ENCODE measurements around the gene SSH2. TPM values are rescaled to one million over a fixed set of nuclear protein-coding genes. Genes with fewer than 3 reads are reported as not detected.

SSH2 gene
- total and polyA plus RNA-seq, 9 of the 15 experiments (the other 6 are each of a cell fraction or from before 2014, with no cell fraction given): 3.9 to 16.1 (median 10.2) TPM

DNA sequence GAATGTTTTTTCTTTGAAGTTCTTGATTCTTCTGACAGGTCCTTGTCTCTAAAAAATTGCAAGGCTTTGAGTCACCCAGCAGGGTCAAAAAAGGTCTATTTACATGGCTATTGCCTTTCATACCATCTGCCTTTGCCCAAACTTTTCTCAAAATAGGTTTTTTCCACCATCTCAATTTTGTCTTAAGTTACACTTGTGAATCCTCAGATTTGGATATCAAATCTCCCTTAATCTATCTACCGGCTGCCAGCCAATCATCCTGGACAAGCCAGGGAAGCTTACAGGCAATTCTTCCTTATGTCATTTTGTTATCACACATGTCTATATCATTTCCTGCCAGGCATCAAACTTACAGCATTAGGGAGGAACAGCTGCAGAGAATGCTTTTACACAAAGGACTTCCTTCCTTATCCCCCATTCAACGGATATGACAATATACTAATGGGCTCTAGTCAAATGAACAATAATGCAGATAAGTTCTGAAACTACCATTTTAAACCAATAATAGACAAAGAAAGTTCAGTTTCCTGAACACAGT lies 203.2 kb downstream of the SSH2 start (continued):
- TF ChIP-seq, protein P1, sequence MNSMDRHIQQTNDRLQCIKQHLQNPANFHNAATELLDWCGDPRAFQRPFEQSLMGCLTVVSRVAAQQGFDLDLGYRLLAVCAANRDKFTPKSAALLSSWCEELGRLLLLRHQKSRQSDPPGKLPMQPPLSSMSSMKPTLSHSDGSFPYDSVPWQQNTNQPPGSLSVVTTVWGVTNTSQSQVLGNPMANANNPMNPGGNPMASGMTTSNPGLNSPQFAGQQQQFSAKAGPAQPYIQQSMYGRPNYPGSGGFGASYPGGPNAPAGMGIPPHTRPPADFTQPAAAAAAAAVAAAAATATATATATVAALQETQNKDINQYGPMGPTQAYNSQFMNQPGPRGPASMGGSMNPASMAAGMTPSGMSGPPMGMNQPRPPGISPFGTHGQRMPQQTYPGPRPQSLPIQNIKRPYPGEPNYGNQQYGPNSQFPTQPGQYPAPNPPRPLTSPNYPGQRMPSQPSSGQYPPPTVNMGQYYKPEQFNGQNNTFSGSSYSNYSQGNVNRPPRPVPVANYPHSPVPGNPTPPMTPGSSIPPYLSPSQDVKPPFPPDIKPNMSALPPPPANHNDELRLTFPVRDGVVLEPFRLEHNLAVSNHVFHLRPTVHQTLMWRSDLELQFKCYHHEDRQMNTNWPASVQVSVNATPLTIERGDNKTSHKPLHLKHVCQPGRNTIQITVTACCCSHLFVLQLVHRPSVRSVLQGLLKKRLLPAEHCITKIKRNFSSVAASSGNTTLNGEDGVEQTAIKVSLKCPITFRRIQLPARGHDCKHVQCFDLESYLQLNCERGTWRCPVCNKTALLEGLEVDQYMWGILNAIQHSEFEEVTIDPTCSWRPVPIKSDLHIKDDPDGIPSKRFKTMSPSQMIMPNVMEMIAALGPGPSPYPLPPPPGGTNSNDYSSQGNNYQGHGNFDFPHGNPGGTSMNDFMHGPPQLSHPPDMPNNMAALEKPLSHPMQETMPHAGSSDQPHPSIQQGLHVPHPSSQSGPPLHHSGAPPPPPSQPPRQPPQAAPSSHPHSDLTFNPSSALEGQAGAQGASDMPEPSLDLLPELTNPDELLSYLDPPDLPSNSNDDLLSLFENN (IDR thresholded peaks at IDR 0.05; ENCODE audit: low read depth in 2 of 2, low read length in 2 of 2): peak in 1 of 2 experiments; percentile 90; a peak in 2 of 4 replicates
- TF ChIP-seq ZNF217 (CRISPR knock-in tag; IDR thresholded peaks at IDR 0.05): no peak
- peak; percentile 79 for TF ChIP-seq SMARCC2 (IDR thresholded peaks at IDR 0.05; ENCODE audit: low read depth)
- no peak for TF ChIP-seq ZHX1 (conservative IDR thresholded peaks at IDR 0.05; ENCODE audit: low read length)
- TF ChIP-seq ZNF408 (CRISPR knock-in tag; IDR thresholded peaks at IDR 0.05; ENCODE audit: low read depth): no peak
- no peak for TF ChIP-seq U2AF2 (optimal IDR thresholded peaks at IDR 0.05; ENCODE audit: low read depth, low read length)
- TF ChIP-seq ZNF586 (CRISPR knock-in tag; conservative IDR thresholded peaks at IDR 0.05): no peak
- TF ChIP-seq HDAC1 (IDR thresholded peaks at IDR 0.05): peak in 1 of 2 experiments; percentile 61; a peak in 1 of 4 replicates
- peak; percentile 72 for TF ChIP-seq STAT5A (IDR thresholded peaks at IDR 0.05; ENCODE audit: borderline replicate concordance, low read length)
- no peak for TF ChIP-seq SREBF1 (IDR thresholded peaks at IDR 0.05; ENCODE audit: borderline replicate concordance, low read depth, low read length)
- TF ChIP-seq GATA2 (CRISPR knock-in tag; IDR thresholded peaks at IDR 0.05): peak; percentile 46; the same call in 1 of the 2 replicates
- no peak for TF ChIP-seq IFI16 (CRISPR knock-in tag; IDR thresholded peaks at IDR 0.05)
- TF ChIP-seq, protein P2, sequence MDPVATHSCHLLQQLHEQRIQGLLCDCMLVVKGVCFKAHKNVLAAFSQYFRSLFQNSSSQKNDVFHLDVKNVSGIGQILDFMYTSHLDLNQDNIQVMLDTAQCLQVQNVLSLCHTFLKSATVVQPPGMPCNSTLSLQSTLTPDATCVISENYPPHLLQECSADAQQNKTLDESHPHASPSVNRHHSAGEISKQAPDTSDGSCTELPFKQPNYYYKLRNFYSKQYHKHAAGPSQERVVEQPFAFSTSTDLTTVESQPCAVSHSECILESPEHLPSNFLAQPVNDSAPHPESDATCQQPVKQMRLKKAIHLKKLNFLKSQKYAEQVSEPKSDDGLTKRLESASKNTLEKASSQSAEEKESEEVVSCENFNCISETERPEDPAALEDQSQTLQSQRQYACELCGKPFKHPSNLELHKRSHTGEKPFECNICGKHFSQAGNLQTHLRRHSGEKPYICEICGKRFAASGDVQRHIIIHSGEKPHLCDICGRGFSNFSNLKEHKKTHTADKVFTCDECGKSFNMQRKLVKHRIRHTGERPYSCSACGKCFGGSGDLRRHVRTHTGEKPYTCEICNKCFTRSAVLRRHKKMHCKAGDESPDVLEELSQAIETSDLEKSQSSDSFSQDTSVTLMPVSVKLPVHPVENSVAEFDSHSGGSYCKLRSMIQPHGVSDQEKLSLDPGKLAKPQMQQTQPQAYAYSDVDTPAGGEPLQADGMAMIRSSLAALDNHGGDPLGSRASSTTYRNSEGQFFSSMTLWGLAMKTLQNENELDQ (CRISPR knock-in tag; IDR thresholded peaks at IDR 0.05; ENCODE audit: borderline replicate concordance): no peak
- no peak for TF ChIP-seq ZNF384 (IDR thresholded peaks at IDR 0.05; ENCODE audit: low read depth, low read length)
- peak; percentile 51 for TF ChIP-seq NFE2 (IDR thresholded peaks at IDR 0.05; ENCODE audit: low read depth)
- no peak for TF ChIP-seq SRSF1 (IDR thresholded peaks at IDR 0.05; ENCODE audit: low read depth, low read length)
- TF ChIP-seq ETV6 (IDR thresholded peaks at IDR 0.05; ENCODE audit: borderline replicate concordance in 1 of 2, low read depth in 2 of 2, low read length in 1 of 2): peak in 1 of 2 experiments; percentile 75; a peak in 2 of 4 replicates
- no peak for TF ChIP-seq ETV6 (CRISPR knock-in tag; IDR thresholded peaks at IDR 0.05; ENCODE audit: borderline replicate concordance)
- no peak for TF ChIP-seq PRMT5 (CRISPR knock-in tag; IDR thresholded peaks at IDR 0.05)
- TF ChIP-seq CREM (IDR thresholded peaks at IDR 0.05; ENCODE audit: low read depth): peak; percentile 65
- peak; percentile 62; the same call in 1 of the 2 replicates for TF ChIP-seq MYNN (IDR thresholded peaks at IDR 0.05)
- TF ChIP-seq MYNN (CRISPR knock-in tag; IDR thresholded peaks at IDR 0.05): no peak
